NCI-H2171 treated with DMSO at 0.1 percent for 48 hours (cell line): ENCODE results near the gene ROBO2.
A peak's percentile ranks its signal among the peaks of the same experiment; 100 is the strongest.

ENCODE experiments used
- DNase-seq: peaks from one replicate; lab custom pipeline; 2025; lab: John Stamatoyannopoulos, UW

ROBO2 gene

GRCh38 chr3:77039606-77040171 is at the start of gene ROBO2:
ROBO2 (plus strand) TSS chr3:77040099; CDS start chr3:77040786, 687 bp downstream.
- DNase-seq, result peak; percentile 65

GRCh38 chr3:76990606-76991005 is 49.3 kb upstream of the ROBO2 start:
- DNase-seq, result no peak

GRCh38 chr3:76991165-76991564 is 48.7 kb upstream of the ROBO2 start:
- DNase-seq, result no peak

GRCh38 chr3:76997733-76998132 is 42.2 kb upstream of the ROBO2 start:
- DNase-seq, result no peak

GRCh38 chr3:76998555-76998954 is 41.3 kb upstream of the ROBO2 start:
- DNase-seq, result no peak

GRCh38 chr3:77001062-77001701 is 38.7 kb upstream of the ROBO2 start:
- DNase-seq, result no peak

- no peak for DNase-seq
These were observed 25.7 kb upstream of the ROBO2 start for GRCh38 chr3:77014226-77014625.

GRCh38 chr3:77025471-77025870 is 14.4 kb upstream of the ROBO2 start:
- no peak for DNase-seq

GRCh38 chr3:77026904-77027634 is 12.8 kb upstream of the ROBO2 start:
- no peak for DNase-seq

GRCh38 chr3:77028005-77028404 is 11.9 kb upstream of the ROBO2 start:
- DNase-seq, result no peak

- peak; percentile 89 for DNase-seq
These were observed 1.4 kb upstream of the ROBO2 start for GRCh38 chr3:77038468-77038929.

- peak; percentile 82 for DNase-seq
These were observed 831 bp upstream of the ROBO2 start for GRCh38 chr3:77038930-77039605.

GRCh38 chr3:77040216-77040615 is 317 bp downstream of the ROBO2 start:
- DNase-seq, result peak; percentile 26

GRCh38 chr3:77040926-77041722 is 1.2 kb downstream of the ROBO2 start:
- peak; percentile 34 for DNase-seq

- DNase-seq, result peak; percentile 2
These were observed 1.9 kb downstream of the ROBO2 start for GRCh38 chr3:77041811-77042210.

- DNase-seq, result peak; percentile 16
These were observed 2.4 kb downstream of the ROBO2 start for GRCh38 chr3:77042343-77042742.

GRCh38 chr3:77042882-77043281 is 3.0 kb downstream of the ROBO2 start:
- peak; percentile 17 for DNase-seq

- DNase-seq, result no peak
These were observed 5.8 kb downstream of the ROBO2 start for GRCh38 chr3:77045686-77046085.

- no peak for DNase-seq
These were observed 8.3 kb downstream of the ROBO2 start for GRCh38 chr3:77048186-77048585.

- DNase-seq, result no peak
These were observed 11.7 kb downstream of the ROBO2 start for GRCh38 chr3:77051591-77051990.

- DNase-seq, result no peak
These were observed 12.2 kb downstream of the ROBO2 start for GRCh38 chr3:77052051-77052501.
